Stimulated activated CD4-positive, alpha-beta T cell treated with anti-CD3 and anti-CD28 coated beads, Interleukin-2, amount 100 ng/mL, for 48 hours (primary cell): ENCODE measurements around the gene MUC4.
"Not testable (repeated sequence)": the region's sequence is repeated elsewhere in the genome, so short reads cannot be mapped to it uniquely, and the experiment has no call there.

ENCODE experiments used
- DNase-seq, 2 donors: peaks; one replicate each; pipeline ENCODE4 v3.0.0-alpha.2; 2020

MUC4 gene

DNA sequence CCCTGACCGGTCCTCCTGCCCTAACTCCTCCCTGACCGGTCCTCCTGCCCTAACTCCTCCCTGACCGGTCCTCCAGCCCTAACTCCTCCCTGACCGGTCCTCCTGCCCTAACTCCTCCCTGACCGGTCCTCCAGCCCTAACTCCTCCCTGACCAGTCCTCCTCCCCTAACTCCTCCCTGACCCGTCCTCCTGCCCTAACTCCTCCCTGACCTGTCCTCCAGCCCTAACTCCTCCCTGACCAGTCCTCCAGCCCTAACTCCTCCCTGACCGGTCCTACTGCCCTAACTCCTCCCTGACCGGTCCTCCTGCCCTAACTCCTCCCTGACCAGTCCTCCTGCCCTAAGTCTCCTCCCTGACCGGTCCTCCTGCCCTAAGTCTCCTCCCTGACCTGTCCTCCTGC is 98.6 kb downstream of the MUC4 start:
- not testable (repeated sequence) for DNase-seq

DNA sequence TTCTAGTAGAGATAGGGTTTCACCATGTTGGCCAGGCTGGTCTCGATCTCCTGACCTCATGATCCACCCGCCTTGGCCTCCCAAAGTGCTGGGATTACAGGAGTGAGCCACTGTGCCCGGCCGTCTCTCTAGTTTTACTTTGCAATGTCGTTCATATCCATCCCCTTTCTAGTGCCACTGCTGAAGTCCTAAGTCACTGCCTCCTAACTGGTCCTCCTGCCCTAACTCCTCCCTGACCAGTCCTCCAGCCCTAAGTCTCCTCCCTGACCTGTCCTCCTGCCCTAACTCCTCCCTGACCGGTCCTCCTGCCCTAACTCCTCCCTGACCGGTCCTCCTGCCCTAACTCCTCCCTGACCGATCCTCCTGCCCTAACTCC is 99.2 kb downstream of the MUC4 start:
- DNase-seq, result not testable (repeated sequence)

DNA sequence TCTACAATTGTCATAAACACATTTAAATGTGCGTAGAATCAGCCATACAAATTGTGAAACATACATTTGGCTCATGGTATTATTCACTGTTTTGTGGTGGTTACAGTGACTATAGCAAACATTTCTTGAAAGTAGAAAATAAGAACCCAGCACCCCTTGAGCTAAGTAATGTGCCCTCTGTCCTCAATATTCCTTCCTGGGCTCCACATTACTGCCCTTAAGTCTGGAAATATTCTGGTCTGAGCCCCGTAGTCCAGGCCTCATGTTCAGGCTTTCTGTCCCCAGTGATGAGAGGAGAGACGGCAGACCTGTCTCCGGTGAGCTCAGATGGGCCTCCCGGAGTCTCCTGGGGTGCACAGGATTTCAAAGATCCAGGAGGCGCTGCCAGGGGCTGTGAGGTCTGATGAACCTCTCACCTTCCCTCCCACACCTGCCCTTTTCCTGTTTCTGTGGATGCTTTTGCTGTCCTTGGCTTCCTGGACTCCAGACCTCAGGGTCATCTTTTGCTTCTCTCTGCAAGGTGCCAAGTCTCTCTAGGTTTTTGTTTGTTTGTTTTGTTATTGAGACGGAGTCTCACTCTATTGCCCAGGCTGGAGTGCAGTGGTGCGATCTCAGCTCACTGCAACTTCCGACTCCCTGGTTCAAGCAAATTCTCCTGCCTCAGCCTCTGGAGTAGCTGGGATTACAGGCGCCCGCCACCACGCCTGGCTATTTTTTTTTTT is 99.8 kb downstream of the MUC4 start:
- DNase-seq, result no peak

DNA sequence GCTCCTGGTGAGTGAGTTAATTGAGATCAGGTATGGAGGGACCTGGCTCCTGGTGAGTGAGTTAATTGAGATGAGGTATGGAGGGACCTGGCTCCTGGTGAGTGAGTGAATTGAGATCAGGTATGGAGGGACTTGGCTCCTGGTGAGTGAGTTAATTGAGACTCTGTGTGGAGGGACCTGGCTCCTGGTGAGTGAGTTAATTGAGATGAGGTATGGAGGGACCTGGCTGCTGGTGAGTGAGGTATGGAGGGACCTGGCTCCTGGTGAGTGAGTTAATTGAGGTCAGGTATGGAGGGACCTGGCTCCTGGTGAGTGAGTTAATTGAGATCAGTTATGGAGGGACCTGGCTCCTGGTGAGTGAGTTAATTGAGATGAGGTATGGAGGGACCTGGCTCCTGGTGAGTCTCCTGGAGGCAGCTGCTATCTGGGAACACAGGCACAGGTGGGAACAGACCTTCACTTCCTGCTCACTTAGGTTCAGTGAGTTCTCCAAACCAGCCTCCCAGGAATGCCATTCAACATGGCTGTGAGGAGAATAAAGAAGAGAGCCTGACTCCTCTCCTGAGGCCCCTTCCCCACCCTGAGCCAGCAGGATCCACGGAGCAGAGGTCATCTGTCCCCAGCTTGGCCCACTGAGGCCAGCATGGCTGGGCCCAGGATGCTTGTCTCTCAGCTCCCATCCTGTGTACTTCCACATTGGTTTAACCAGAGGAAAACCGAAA is 100.5 kb downstream of the MUC4 start:
- not testable (repeated sequence) for DNase-seq

DNA sequence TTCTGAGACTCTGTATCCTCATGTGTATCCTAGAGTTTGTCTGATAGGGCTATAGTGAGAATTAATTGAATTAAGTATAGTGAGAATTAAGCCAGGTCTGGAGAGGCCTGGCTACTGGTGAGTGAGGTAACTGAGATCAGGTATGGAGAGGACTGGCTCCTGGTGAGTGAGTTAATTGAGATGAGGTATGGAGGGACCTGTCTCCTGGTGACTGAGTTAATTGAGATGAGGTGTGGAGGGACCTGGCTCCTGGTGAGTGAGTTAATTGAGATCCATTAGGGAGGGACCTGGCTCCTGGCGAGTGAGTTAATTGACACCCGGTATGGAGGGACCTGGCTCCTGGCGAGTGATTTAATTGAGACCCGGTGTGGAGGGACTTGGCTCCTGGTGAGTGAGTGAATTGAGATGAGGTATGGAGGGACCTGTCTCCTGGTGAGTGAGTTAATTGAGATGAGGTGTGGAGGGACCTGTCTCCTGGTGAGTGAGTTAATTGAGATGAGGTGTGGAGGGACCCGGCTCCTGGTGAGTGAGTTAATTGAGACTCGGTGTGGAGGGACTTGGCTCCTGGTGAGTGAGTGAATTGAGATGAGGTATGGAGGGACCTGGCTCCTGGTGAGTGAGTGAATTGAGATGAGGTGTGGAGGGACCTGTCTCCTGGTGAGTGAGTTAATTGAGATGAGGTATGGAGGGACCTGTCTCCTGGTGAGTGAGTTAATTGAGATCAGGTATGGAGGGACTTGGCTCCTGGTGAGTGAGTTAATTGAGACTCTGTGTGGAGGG is 101.4 kb downstream of the MUC4 start:
- not testable (repeated sequence) for DNase-seq

DNA sequence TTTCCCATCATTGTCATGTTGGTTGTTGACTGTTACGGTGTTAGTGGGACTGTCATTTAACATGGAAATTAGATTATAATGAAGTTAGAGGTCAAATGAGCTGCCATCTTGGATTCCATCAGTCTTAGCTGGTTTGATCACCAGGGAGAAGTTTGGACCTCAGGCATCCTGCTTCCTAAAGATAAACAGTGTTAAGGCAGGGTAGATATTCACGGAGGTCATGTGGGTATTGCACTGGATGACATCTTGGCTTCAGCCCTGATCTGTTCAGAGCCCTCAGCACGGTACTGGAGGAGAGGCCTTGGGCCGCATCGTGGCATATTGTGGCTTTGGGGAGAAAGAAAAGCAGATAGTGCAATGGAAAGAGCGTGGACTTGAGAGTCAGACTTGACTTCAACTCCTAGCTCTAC is 102.0 kb downstream of the MUC4 start:
- DNase-seq, result no peak

DNA sequence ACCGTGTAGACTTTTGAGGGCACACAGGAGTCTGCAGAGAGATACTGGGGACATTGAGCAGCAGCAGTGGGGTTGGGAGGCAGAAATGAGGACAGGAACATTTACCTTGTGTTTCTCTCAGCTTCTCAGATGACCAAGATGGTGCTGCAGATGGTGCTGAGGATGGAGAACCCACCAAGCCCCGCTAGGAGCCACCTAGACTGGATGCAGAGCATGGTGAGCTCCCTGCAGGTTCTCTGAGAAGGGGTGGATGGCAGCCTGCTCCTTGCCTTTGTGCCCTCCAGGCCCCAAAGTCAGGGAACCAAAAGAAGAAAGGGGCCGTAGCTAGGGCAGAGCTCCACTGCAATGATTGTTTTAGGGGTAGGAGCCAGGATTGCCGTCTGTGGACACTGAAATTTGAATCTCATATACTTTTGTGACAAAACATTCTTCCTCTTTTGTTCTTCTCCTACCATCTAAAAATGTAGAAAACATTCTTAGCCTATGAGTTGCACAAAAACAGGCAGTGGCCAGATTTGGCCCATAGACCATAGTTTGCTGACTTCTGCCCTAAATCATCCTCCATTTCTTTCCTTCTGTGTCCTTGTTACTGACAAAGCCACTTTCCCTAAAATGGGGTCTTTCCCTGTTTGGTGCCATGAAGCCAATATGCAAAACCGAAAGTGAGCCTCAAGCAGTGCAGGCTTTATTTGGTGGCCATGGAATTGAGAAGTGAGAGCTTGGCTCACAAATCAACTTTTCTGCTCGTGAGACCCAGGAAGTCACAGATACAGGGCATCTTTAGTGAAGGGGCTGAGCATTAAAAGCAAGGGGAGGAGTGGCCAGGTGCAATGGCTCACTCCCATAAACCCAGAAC is 102.9 kb downstream of the MUC4 start:
- no peak for DNase-seq

DNA sequence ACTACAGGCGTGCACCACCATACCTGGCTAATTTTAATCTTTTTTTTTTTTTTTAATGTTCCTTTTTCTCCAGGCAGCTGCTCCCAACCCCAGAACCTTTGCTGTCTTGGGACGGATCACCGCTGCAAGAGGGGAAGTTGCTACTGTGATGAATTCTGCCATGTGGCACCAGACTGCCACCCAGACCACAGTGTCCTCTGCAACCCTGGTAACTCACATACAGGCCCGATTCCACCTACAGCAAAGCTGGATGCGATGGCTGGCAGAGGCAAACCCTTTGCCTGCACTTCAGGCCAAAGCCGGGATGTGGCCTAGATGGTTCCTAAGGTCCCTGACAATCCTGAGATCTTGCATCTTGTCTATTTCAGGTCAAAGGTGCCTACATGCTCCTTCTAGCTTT is 103.7 kb downstream of the MUC4 start:
- no peak for DNase-seq

DNA sequence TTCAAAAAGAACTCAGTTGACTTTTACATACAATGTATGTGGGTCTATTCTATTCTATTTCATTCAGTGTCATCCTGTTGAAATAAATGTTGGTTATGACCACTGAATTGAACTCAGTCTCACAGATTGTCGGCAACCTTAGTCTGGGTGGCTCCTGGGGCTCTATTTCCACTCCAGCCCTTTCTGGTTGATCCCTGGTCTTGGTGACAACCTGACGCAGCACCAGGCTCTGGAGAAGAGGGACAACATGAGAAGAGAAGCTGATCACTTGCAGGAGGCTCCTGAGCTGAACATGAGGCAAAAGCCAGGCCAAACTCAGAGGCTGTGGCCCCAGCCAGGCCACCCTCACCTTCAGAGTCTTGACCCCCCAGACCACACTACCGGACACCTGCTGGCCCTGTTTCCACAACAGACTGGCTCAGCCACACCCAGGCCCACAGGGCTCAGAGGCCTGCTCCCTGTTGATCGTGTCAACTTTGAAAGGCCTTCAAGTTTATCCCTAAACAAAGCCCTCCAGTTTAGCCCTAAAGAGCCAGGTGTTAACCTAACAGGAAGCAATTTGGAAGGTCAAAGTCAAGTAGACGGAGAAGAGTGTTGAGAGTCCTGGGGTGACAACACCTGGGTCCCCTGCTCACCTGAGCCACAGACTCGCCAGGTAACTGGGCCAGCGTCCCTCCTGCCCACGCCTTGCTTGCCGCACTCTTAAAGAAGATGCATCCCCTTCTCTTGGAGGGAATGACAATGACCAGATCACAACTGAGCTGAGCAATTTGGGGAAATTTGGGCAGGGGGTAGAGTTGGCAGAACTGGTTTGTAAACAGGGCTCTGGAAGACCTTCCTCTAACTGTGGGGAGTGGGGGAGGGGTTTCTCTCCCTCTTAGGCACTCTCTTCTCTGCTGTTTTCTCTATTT is 106.4 kb downstream of the MUC4 start:
- no peak for DNase-seq

DNA sequence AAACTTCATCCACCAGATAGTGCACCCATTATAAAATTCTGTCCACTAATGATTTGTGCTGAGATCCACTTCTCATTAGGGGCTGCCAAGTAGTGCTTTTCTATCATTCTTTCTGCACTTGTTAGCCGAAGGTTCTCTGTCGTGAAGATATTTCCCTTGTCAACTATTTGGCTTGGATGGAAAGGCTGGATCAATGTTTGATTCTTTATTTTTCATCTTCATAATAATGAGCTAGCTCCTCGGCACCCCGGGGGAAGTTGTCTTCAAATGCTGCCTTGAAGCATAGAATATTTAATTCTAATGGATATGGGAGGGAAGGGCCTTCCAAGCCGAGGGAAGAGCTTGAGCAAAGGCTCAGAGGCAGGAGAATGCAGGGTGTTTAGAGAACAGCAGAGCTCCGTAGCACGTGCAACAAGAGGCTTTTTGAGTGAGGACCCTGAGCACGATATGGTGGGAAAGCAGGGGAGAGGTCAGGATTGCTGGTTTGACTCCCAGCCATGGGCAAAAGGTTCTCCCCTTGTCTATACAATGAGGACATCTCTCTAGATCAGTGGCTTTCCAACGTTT is 107.2 kb downstream of the MUC4 start:
- DNase-seq, result no peak

DNA sequence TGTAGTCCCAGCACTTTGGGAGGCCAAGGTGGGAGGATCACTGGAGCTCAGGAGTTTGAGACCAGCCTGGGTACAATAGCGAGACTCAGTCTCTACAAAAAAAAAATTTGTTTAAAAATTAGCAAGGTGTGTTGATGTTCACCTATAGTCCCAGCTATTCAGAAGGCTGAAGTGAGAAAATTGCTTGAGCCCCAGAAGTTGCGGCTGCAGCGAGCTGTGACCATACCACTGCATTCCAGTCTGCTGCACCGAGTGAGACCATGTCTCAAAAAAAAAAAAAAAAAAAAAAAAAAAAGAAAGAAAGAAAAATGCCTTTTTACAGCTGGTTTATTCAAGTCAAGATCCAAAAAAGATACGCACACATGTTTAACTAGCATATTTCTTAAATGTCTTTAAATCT is 108.0 kb downstream of the MUC4 start:
- no peak for DNase-seq

DNA sequence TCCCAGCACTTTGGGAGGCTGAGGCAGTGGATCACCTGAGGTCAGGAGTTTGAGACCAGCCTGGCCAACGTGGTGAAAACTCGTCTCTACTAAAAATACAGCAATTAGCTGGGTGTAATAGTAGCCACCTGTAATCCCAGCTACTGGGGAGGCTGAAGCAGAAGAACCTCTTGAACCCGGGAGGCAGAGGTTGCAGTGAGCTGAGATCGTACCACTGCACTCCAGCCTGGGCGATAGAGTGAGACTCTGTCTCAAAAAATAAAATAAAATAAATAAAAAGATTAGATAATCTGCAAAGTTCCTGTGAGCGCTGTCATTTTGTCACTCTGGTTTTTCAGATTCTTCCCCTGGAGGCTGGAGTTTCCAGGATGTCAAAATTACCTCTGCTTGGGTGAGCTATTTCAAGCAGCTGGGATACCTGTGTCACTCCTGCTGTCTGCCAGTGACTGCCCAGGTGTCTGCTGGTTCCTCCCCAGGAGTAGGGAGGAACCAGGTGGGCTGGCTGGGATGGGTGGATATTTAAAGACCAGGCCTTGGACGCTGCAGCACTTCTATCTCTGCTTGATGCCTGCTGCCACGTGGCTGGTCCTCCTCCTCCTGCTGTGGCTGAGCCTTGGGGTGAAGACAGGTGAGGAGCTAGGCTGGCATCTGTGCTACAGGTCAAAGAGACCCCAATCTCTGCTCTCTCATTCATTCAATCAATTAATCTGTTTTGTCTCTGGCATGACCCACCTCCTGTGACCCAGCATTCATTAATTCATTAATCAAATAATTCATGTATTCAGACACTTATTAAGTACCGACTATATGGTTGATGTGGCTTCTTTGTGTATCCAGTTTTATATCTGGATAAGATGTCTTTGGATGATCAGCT is 110.5 kb downstream of the MUC4 start:
- no peak for DNase-seq

DNA sequence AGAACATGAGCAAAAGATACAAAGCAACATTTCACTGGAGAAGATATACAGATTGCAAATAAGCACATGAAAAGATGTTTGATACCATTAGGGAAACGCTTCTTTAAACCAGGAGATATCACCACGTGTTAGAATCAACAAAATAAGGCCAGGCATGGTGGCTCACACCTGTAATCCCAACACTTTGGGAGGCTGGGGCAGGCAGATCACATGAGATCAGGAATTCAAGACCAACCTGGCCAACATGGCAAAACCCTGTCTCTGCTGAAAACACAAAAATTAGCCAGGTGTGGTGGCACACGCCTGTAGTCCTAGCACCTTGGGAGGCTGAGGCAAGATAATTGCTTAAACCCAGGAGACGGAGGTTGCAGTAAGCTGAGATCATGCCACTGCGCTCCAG is 111.4 kb downstream of the MUC4 start:
- no peak for DNase-seq

DNA sequence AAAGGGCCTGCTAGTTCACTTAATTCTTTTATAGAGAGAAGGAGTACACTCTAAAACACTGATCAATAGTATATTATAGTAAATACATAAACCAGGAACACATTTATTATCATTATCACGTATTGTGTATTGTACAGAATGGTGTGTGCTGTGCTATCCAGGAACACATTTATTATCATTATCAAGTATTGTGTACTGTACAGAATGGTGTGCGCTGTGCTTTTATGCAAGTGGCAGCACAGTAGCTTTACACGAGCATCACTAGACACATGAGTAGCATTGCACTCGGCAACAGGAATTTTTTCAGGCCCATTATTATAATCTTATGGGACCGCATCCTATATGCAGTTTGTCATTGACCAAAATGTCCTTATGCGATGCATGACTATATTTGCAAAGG is 111.9 kb downstream of the MUC4 start:
- no peak for DNase-seq

DNA sequence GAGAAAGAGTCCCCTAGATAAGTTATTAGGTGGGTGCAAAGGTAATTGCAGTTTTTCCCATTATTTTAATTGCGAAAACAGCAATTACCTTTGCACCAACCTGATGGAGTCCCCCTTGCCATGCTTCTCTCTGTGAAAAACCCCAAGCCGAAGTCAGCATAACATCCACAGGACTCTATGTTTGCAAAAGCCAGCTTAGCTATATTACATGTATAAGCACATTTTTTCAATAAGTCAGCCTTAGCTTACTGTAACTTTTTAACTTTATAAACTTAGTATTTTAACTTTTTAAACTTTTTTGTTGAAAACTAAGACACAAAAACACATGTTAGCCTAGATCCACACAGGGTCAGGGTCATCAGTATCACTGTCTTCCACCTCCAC is 112.3 kb downstream of the MUC4 start:
- DNase-seq, result no peak

DNA sequence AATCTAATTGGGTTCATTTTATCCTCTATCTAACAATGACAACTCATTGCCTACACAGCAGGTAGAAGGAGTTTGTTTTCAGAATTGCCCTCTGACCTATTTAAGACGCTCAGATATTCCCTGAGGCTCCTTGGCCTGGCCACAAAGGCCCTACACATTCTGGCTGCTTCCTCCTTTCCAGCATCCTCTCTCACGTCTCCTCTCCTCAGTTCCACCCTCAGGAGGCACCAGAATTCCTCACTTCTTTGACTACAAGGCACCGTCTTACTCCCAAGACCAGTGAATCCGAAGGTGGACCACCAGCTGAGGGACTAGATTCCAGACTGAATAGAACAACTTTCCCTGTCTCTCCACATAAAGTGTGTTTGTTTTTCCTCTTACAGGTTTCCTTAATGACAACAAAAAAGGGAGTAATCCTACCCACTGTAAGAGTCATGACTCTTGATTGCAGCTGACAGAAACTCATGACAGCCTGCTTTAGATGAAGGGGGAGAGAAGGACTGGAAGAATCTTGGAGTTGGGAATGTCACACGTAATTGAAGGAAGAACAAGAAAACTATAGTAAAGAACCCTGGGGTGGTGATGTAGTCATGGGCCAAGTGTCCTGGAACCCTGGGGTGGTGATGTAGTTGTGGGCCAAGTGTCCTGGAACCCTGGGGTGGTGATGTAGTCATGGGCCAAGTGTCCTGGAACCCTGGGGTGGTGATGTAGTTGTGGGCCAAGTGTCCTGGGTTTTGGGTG is 112.9 kb downstream of the MUC4 start:
- DNase-seq, result no peak

DNA sequence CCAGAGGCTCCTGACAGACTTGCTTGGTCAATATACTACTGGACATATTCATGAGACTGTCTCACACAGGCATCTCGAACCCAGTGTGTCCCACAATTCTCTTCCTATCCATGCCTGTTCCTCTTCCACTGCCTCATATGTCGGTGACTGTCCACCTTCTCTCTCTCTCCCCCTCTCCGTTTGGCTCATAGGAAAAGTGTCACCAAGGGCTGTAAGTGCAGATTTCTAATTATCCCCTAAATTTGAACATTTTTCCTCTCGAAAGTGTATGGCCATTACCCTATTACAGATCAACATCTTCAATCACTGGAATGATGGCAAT is 113.4 kb downstream of the MUC4 start:
- DNase-seq, result no peak

DNA sequence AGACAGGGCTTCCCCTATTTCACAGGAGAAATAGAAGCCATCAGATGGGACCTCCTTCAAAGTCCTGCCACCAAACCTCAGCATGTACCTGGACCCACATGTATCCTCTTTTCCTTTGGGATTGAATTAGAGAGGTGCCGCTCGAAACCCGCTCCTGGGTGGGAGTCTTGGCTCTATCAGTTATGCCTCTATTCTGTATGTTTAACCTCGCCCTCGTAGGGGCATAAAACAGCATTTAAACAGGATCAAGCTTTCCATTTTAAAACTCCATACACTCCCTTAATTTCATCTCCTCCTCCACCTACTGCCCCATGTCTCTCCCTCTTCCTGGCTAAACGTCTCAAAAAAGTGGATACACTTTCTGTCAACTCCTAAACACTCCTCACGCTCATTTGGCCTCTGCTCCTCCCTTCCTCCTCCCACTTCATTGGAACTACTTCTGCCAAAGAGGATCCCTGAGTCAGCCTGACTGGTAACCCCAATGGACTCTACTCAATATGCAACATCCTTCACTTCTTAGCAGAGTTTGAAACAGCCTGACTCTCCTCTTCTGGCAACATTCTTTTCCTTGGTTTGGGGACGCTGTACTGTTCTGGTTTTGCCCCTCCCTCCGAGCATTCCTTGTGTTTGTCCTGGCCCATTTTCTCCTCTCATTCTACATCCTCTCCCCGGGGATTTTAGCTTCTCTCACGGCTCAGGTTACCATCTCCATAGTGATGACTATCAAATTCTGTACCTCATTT is 114.0 kb downstream of the MUC4 start:
- DNase-seq, result no peak
